ENCODE data around the gene OR6J1.
A peak's percentile ranks its signal among the peaks of the same experiment; 100 is the strongest.

OR6J1 gene

DNA sequence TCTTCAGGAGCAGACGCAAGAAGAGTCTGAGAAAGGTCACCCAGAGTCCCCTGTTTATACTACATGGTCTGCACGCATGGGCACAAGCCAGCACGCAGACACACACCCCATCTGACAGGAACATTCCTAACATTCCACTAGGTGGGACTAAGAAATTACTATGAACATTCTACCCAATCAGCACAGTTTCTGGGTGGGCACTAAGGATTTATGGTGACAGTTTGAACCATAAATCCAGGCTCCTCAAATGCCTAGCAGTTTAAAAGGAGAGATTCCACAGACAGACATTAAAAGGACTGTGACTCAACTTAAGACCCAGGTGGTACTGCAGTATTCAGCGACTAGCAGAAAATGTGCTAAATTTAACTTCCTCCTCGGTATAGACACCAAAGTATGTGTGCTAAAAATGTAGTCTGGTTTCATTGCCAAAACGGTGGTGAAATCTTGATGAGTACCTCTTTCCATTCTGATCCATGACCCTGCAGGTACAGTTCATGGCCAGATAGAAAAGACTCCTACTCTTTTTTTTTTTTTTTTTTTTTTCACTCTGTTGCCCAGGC lies 29.8 kb downstream of the OR6J1 start:
- no peak for DNase-seq
- intact Hi-C loops (cut with DNase I) = no loop called here

DNA sequence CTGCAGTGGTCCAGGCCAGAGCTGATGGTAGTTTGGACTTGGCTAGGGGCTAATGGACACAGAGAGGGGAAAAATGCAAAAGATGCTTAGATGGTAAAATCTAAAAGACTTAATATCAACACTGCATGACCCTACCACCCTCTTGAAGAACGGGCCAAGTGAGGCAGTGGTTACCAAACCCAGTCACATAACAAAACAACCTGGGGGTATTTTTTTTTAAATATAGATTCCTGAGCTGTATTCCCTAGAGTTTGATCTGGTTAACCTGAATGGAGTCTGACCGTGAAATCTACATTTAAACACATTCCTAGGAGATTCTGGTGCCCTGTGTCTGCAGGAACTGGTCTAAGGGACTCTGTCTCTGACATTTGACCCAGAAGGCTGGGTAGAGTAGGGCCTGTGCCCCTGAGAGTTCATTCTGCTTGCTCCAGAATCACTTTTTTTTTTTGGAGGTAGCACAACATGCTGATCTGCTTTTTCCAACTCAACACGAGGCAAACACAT lies 30.4 kb downstream of the OR6J1 start:
- no peak for DNase-seq
- intact Hi-C loops (cut with DNase I) = no loop called here

DNA sequence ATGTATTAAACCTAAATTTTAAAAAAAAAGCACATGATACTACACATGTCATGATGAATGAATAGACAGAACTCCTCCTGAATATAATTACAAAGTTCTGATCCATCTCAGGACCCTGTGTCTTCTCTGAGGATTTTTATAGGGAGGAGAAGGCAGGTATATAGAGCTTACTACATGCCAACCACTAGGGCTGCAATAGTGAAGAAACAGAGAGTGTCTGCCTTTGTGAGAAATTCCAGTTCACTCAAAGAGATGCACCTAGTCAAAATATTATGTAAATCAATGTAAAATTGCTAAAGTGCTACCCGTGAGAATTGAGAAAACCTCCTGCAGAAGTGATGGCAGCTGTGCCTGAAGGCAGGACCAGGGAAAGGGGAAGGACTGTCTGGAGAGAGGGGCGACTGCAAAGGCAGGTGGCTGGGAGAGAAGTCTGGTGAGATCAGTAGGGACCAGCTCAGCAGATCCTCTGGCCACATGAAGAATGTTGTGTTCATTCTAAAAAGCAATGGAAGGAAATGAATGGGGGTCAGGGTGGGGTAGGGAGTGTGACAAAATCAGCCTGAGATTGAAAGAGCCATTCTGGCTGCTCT lies 31.0 kb downstream of the OR6J1 start:
- DNase-seq = no peak
- intact Hi-C loops (cut with DNase I) = no loop called here

DNA sequence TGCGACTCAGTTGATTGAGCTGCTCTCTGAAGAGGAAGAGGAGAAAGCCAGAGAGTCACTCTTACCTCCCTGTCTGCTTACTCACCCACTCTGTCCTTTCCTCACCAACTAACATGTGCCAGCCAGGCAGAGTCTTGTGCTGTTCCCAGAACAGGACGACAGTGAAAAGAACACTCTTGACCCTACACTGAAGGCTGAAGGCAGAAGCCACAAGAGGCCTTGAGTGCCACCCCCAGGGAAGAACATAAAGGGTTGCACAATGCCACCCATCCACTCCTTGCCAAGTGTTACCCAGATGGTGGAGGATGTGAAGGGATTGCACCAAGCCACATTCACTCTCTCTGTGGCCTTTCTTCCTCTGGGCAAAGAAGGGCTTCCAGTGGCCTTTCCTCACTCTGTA lies 33.2 kb downstream of the OR6J1 start:
- intact Hi-C loops (cut with DNase I) = no loop called here
- DNase-seq = peak in 1 of 42 donors; percentile 22

DNA sequence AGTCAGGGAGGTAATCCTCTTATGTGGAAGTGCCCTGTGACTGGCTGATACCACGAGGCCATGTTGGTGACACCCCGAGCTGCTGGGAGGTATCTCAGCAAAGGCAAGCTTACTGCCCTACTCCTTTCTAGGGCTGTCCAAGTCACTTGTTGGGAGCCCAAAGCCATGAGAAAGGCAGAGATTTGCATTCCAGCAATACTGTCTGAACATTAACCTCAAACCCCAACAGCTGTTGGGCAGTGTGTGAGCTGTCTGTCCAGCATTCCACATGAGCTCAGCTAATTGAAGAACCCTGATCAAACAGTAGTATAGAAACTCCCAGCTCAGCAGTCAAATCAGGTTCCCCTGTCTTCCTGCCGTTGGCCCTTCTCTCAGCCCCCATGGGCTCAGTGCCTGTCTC lies 36.9 kb downstream of the OR6J1 start:
- intact Hi-C loops (cut with DNase I) = no loop called here
- DNase-seq = no peak

DNA sequence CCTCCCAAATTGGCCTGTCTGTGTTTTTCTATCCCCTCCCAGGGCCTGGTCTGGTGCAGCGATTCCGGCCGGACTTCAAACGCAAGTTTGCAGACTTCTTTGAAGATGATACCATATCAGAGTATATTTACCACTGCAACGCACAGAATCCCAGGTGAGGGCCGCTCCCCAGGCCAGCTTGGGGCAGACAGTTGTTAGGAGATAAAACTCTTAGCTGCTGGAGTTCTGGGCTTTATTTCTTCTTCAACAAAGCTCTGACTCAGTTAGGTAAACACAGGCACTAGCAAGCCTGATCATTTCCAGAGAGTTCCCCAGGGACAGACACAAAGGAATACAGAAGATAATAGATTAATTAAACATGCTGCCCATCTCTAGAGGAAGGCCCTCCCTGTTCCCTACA lies 37.8 kb downstream of the OR6J1 start:
- intact Hi-C loops (cut with DNase I) = no loop called here
- no peak for DNase-seq

DNA sequence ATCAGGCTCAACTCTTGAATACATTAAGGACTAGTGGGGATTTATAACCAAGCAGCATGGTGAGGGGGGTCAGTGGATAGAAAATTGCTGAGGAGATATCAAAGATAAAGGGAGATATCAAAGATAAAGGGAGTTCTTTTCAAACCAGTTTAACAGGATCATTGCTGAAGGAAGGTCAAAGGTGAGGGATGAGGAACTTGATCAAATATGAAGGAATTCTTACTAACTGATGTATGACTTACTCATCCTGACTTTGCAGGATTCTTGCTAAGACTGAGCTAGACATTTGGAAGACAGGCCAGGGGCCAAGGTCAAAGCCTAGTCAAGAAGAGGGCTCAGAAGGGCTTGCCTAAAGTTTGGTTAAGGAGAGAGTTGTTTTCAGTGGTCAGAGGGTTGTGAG lies 41.3 kb downstream of the OR6J1 start:
- intact Hi-C loops (cut with DNase I) = no loop called here
- no peak for DNase-seq

DNA sequence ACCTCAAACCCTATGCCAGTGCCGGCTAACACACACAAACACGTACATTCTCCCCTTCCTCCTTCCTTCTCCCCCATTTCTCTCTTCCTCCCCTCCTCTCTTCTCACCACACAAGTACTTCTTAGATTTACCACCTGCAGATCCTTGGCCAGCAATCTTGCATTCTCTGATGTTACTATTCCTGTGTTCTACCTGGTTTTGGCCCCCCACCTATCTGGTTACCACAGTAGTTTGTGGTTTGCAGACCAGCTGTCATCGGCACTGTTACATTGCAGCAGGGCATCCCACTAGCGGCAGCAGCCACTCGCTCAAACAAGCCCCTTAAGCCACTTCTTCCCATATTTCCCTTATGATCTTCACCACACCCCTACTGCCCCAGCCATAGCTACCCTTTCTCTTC lies 42.2 kb downstream of the OR6J1 start:
- peak in 1 of 42 donors; percentile 20 for DNase-seq
- intact Hi-C loops (cut with DNase I) = no loop called here

DNA sequence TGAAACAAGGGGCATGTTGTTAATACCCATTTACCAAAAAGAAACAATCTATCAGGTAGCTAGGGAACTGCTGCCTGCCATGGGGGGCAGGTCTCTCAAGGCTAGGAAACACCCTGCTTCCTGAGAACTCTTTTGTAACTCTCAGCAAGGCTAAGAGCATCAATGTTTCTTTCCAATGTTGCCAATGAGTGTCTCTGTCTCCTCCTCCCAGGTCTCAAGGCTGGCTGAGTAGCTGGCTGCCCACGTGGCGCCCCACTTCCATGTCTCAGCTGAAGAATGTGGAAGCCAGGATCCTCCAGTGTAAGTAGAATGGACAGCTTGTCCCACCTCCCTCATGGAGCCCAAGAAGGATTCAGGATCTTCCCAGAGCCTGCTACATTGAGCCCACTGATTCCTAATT lies 42.7 kb downstream of the OR6J1 start:
- intact Hi-C loops (cut with DNase I) = no loop called here
- no peak for DNase-seq

DNA sequence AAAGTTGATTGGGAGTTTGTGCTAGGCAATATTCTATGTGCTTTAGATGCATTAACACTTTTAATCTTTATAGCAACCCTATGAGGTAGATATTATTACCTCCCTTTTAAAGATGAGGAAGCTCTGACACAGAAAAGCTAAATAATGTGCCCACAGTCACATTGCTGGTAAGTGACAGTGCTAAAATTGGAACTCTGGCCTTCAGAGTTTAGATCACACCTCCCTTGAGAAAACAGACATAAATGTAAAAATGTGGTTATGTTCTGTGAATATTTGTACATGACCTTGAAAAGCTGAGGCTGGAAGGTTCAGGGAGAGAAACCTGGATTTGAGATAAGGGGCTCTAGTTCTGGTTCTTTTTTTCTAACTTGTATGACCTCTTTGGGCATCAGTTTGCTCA lies 44.1 kb downstream of the OR6J1 start:
- DNase-seq = no peak
- intact Hi-C loops (cut with DNase I) = no loop called here

DNA sequence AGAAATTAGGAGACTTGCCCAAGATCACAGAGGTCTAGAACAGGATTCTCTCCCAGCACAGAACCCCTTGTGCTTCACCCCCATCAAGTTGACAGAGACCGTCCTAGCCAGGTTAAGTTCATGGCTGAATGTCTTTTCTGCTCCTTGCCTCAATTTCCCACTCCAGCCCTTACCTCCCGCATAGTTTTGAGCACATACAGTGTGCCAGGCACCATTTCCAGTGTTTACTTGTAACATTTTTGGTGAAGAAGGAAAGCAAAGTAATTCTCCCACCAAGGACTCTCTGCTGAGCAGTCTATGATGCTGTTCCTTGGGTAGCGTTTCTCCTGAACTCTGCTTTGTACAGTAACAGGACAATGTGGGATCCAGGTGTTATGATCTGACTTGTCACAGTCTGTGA lies 44.8 kb downstream of the OR6J1 start:
- DNase-seq = no peak
- intact Hi-C loops (cut with DNase I) = no loop called here

DNA sequence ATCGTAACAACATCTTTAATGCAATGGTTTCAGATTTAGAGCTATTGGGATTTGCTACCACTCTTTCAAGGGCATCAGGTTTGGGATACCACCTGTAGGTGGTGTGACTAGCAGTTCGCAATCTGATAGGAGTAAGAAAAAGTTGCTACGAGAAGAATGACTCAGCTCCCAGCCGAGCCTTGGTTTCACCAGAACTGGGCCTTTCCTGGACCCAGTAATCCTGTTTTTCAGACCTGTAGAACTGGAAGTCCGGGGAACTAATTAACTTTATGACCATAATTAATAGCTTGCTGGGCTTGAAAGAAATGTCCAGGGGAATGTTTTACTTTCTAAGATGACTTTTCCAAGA lies 45.3 kb downstream of the OR6J1 start:
- DNase-seq = peak in 21 of 42 donors; percentile 14 to 69 (median 24)
- intact Hi-C loops (cut with DNase I) = no loop called here

DNA sequence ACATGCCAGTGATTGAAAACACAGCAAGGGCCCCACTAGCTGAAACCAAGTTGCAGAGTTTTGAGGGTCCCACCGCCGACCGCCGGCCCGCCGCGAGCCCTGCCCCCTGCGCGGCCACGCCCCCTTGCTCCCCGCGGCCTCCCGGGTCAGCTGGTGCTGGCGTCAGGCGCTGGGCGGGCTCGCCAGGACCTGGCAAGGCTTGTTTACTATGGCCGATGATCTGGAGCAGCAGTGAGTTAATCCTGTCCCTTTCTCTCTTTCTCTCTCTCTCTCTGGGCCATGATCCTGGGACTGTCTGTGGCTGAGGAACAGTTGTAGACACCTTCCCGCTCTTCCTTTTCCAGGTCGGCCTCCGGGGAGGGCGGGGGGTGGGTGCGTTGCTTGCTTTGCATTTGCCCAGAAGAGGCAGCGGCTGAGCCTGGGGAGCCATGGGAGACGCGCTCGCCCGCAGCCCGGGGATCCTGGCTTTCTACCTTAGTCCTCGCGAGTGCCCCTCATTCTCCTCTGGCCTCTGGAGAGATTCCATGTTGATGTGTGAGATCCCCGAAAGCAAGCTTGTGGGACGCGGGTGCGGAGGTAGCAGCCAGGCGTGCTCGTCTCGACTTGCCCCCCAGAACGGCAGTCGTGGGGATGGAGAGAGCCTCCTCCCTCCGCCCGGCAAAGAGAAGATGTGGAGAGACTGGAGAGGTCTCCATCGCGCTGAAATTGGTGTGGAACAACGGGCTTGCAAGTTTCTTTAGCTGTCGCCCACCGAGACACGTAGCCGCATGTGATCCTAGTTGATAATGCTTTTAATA lies 45.9 kb downstream of the OR6J1 start, which contains the start of gene ABHD4:
Gene ABHD4, plus strand, starts transcription at position 202 of the 797 bp plus-strand sequence. Its CDS starts 7 bp downstream, at position 209.
- DNase-seq = peak; percentile 64 to 92 (median 84)
- intact Hi-C loops (cut with DNase I) = no loop called here

DNA sequence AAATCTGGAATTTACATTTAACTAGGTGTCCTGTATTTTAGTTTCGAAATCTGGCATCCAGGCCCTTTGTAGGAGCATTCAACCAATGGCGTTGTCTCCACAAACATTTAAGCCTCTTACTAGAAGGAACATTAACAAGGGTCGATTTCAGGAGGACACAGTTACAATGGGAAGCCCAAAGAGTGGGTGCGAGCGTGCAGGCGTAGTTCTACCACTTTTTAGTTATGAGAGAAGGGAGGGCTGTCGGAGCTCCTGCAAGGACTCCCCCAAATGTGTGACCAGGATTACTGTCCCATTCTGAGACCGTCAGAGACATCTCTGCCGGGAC lies 46.4 kb downstream of the OR6J1 start:
- intact Hi-C loops (cut with DNase I) = no loop called here
- DNase-seq = no peak

DNA sequence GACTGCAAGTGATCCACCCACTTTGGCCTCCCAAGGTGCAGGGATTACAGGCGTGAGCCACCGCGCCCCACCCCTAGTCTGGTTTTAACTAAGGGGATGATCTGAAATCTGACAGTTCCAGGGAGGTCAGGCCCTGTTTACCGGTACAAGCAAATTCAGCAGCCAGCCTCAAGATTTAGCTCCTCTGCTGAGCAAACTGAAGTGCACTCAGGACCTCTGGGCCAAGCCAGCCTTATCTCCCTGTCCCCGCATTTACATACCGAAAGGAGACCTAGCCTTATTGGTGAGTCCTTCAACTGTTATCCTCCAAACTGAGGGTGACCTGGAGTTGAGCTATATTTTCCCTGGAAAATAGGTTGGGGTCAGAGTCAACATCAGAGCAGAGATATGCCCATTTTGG lies 46.9 kb downstream of the OR6J1 start:
- intact Hi-C loops (cut with DNase I) = no loop called here
- no peak for DNase-seq

DNA sequence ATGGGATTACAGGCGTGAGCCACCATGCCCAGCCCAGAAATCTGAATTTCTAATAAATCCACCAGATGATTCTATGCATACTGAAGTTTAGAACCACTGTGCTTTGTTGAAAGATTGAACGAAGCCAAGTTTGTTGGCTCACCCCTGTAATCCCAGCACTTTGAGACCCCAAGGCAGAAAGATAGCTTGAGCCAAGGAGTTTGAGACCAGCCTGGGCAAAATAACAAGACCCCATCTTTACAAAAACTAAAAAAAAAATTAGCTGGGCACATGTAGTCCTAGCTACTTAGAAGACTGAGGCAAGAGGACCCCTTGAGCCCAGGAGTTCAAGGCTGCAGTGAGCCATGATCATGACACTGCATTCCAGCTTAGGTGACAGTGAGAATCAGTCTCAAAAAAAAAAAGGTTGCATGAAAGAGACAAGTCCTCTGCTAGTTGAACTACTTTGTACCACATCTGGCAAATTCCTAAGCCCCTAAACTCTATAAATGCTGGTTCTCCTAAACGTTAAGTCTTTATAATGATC lies 47.7 kb downstream of the OR6J1 start:
- DNase-seq = no peak
- intact Hi-C loops (cut with DNase I) = no loop called here

DNA sequence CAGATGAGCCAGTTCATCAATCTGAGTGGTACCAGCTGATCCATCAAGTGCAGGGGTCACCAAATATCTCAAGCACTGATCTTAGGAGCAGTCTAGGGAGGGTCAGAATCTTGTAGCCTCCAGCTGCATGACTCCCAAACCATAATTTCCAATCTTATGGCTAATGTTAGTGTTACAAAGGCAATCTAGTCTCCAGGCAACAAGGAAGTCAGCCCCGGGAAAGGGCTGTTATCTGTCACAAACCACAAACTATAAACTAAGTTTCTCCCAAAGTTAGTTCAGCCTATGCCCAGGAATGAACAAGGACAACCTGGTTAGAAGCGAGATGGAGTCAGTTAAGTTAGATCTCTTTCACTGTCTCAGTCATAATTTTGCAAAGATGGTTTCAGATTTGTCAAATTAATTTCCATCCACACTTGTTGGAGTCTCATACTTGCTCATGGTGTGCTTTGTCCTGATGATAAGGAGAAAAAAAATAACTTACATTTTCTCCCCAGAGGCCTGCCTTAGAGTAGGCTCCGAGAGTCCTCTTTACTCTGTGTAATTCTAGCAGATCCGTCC lies 49.9 kb downstream of the OR6J1 start:
- intact Hi-C loops (cut with DNase I) = no loop called here
- peak in 1 of 42 donors; percentile 5 for DNase-seq

DNA sequence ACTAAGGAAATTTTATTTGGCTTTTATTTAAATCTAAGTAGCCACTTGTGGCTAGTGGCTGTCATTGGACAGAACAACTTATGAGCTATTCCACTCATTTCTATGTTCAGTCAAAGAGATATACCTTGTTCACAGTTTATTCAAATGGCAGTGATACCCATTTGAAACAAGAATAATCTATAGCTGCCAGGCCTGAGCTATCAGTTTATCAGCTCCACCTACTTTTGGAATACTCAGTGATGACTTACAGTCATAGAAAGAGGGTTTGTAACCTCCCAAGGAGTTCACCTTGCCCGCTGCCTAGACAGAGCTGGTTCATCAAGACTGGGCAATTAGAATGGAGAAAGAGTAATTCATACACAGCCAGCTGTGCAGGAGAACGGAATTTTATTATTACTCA lies 50.6 kb downstream of the OR6J1 start:
- intact Hi-C loops (cut with DNase I) = no loop called here
- no peak for DNase-seq

DNA sequence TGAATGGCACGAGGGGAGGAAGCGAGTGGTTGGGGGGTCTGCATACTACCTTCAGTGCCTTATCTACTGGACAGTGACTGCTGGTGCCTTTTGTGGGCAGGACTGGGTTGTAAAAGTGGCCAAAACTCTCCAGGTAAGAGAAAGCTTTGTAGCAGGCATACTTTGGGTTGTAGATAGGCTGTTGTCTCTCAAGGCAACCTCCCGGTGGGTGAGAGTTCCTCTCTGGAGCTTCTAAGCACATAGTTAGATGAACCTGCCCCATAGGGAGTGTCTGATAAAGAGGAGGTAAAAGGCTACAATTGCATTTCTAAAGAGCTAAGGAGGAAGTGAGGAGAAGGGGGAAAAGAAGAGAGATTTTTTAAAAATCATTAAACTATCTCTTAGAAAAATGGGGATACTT lies 51.0 kb downstream of the OR6J1 start:
- DNase-seq = no peak
- intact Hi-C loops (cut with DNase I) = no loop called here
